PC-3 (cell line): Measurements from ENCODE around the gene GPC3. TPM values are rescaled to one million over a fixed set of nuclear protein-coding genes. Genes with fewer than 3 reads are reported as not detected.

ENCODE experiments used
- ATAC-seq: fragments of 200-7000 bp; cut with Tn5 transposase; 2 replicates; pipeline ENCODE4 v1.9.1; 2020; ENCODE audit warnings: mild to moderate bottlenecking, moderate library complexity
- BruUV-seq: library from RNA; stranded (reverse); fragments of 400-500 nt; replicated peaks from 2 replicates; lab custom pipeline; 2021; lab: Mats Ljungman, UMichigan
- CTCF ChIA-PET: fragments of 300-600 bp; sonication (Branson Sonifier 250); formaldehyde crosslinking; loops from one replicate; lab custom pipeline; 2022; ENCODE audit warnings: antibody characterized with exemption; lab: Charles Lee
- POLR2A ChIA-PET: fragments of 300-600 bp; sonication (Branson Sonifier 250); formaldehyde crosslinking; loops from one replicate; lab custom pipeline; 2022; ENCODE audit warnings: antibody characterized with exemption; ENCODE audit not compliant: unreplicated experiment; lab: Charles Lee
- DNase-seq: peaks from one replicate; pipeline ENCODE4 v3.0.0-alpha.2; 2015
- H2AFZ ChIP-seq: fragments of 300-600 bp; sonication (generic); 2 replicates; pipeline ENCODE4 v1.6.0; 2016; ENCODE audit warnings: antibody characterized with exemption, low read length
- H3F3A ChIP-seq: fragments of 300-600 bp; sonication (generic); one replicate; pipeline ENCODE4 v1.6.0; 2017; ENCODE audit warnings: antibody characterized with exemption, low read length, control low read depth, mild to moderate bottlenecking; ENCODE audit not compliant: unreplicated experiment
- H3K27ac ChIP-seq: fragments of 300-600 bp; sonication (generic); 2 replicates; pipeline ENCODE4 v1.5.1; 2016; ENCODE audit warnings: mild to moderate bottlenecking, low read length
- H3K27me3 ChIP-seq: fragments of 300-600 bp; sonication (generic); 2 replicates; pipeline ENCODE4 v1.6.1; 2016; ENCODE audit warnings: low read length, mixed read lengths
- H3K36me3 ChIP-seq: fragments of 300-600 bp; sonication (generic); 2 replicates; pipeline ENCODE4 v1.6.1; 2016; ENCODE audit warnings: low read depth, mixed run types, low read length, mixed read lengths
- H3K4me1 ChIP-seq: fragments of 300-600 bp; sonication (generic); 2 replicates; pipeline ENCODE4 v1.5.1; 2016; ENCODE audit warnings: low read length; ENCODE audit not compliant: insufficient read depth
- H3K4me2 ChIP-seq: fragments of 300-600 bp; sonication (generic); 2 replicates; pipeline ENCODE4 v1.6.0; 2016; ENCODE audit warnings: low read length
- H3K4me3 ChIP-seq: fragments of 300-600 bp; sonication (generic); 2 replicates; pipeline ENCODE4 v1.5.1; 2016; ENCODE audit warnings: mild to moderate bottlenecking, low read length, mixed read lengths
- H3K79me2 ChIP-seq: fragments of 300-600 bp; sonication (generic); 2 replicates; pipeline ENCODE4 v1.6.1; 2017; ENCODE audit warnings: low read length, mixed read lengths
- H3K9ac ChIP-seq: fragments of 300-600 bp; sonication (generic); 2 replicates; pipeline ENCODE4 v1.6.0; 2016; ENCODE audit warnings: mild to moderate bottlenecking, low read length
- H3K9me2 ChIP-seq: fragments of 300-600 bp; sonication (generic); replicated peaks from 2 replicates; pipeline ENCODE4 v1.6.1; 2016; ENCODE audit warnings: mixed run types, low read length, mixed read lengths
- H3K9me3 ChIP-seq: fragments of 300-600 bp; sonication (generic); 2 replicates; pipeline ENCODE4 v1.6.1; 2016; ENCODE audit warnings: low read length, mixed read lengths
- H4K20me1 ChIP-seq: fragments of 300-600 bp; sonication (generic); 2 replicates; pipeline ENCODE4 v1.6.1; 2016; ENCODE audit warnings: low read length, mixed read lengths
- EZH2 ChIP-seq: fragments of 300-600 bp; sonication (generic); IDR thresholded peaks from one replicate; pipeline ENCODE4 v1.6.1; 2017; ENCODE audit warnings: antibody characterized with exemption, mild to moderate bottlenecking, low read length; ENCODE audit not compliant: unreplicated experiment
- EZH2phosphoT487 ChIP-seq: fragments of 300-600 bp; sonication (generic); IDR thresholded peaks from 2 replicates; pipeline ENCODE4 v1.6.1; 2018; ENCODE audit warnings: mild to moderate bottlenecking, antibody characterized with exemption, low read length, borderline replicate concordance
- intact Hi-C: fragments of 100-400 bp; cut with micrococcal nuclease; formaldehyde crosslinking; loops from 2 replicates; pipeline ENCODE4 v1.9.0; 2023
- total RNA-seq: library from RNA; depleted of rRNA; stranded (reverse); fragments of >200 nt; gene quantifications from 2 replicates; pipeline ENCODE4 v1.2.3, GENCODE V29; 2014
- TF ChIP-seq, protein P1 (sequence below): fragments of 300-600 bp; sonication (generic); conservative IDR thresholded peaks from 2 replicates; pipeline ENCODE4 v1.5.1; 2017; ENCODE audit warnings: antibody characterized with exemption, low read depth, mild to moderate bottlenecking, low read length

GPC3 gene
- total RNA-seq, 1 experiment from 2014 or later: not detected

DNA sequence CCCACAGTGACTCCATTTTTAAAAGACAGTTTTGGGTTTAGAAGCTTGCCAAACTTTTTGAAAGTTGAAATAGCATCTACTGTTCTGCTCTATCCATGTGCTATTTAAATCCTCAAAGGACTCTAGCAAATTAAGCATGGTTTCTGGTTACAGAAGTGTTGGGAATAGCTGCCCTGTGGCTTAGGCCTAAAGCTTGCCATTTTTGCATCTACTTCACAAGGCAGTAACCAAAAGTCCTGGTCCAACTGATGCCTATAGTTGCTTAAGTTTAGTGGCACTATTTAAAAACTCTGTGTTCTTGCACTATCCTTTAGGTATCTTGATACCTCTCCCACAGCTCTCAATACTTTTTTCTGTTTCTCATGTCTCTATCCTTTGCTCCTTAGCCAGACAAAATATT is 319.1 kb downstream of the GPC3 start:
- no peaks in the 10 kb centered on the region for H3K9me2 ChIP-seq
- no peak for DNase-seq
- H3K4me1 ChIP-seq: peaks cover 9% of the 10 kb centered on the region
- TF ChIP-seq EZH2: no peak
- TF ChIP-seq EZH2phosphoT487: no peak
- TF ChIP-seq, protein P1, sequence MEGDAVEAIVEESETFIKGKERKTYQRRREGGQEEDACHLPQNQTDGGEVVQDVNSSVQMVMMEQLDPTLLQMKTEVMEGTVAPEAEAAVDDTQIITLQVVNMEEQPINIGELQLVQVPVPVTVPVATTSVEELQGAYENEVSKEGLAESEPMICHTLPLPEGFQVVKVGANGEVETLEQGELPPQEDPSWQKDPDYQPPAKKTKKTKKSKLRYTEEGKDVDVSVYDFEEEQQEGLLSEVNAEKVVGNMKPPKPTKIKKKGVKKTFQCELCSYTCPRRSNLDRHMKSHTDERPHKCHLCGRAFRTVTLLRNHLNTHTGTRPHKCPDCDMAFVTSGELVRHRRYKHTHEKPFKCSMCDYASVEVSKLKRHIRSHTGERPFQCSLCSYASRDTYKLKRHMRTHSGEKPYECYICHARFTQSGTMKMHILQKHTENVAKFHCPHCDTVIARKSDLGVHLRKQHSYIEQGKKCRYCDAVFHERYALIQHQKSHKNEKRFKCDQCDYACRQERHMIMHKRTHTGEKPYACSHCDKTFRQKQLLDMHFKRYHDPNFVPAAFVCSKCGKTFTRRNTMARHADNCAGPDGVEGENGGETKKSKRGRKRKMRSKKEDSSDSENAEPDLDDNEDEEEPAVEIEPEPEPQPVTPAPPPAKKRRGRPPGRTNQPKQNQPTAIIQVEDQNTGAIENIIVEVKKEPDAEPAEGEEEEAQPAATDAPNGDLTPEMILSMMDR: no peak
- H3K9me3 ChIP-seq: no peaks in the 10 kb centered on the region
- H3K4me2 ChIP-seq: no peak overlapping the region
- CTCF ChIA-PET: no interaction called here
- H3K36me3 ChIP-seq: no peaks in the 10 kb centered on the region
- H4K20me1 ChIP-seq: no peaks in the 10 kb centered on the region
- BruUV-seq: no TSS peak
- no peak overlapping the region for H2AFZ ChIP-seq
- H3F3A ChIP-seq: no peaks in the 10 kb centered on the region
- no peak overlapping the region for H3K27ac ChIP-seq
- POLR2A ChIA-PET: no interaction called here
- no peak for ATAC-seq
- H3K4me3 ChIP-seq: no peak overlapping the region
- no peaks in the 10 kb centered on the region for H3K79me2 ChIP-seq
- intact Hi-C loops: loop anchor here (10.0 kb wide), 2 partner anchors 221 to 411 kb away; no protein-coding TSS in a partner anchor
- no peak overlapping the region for H3K9ac ChIP-seq
- no peaks in the 10 kb centered on the region for H3K27me3 ChIP-seq

DNA sequence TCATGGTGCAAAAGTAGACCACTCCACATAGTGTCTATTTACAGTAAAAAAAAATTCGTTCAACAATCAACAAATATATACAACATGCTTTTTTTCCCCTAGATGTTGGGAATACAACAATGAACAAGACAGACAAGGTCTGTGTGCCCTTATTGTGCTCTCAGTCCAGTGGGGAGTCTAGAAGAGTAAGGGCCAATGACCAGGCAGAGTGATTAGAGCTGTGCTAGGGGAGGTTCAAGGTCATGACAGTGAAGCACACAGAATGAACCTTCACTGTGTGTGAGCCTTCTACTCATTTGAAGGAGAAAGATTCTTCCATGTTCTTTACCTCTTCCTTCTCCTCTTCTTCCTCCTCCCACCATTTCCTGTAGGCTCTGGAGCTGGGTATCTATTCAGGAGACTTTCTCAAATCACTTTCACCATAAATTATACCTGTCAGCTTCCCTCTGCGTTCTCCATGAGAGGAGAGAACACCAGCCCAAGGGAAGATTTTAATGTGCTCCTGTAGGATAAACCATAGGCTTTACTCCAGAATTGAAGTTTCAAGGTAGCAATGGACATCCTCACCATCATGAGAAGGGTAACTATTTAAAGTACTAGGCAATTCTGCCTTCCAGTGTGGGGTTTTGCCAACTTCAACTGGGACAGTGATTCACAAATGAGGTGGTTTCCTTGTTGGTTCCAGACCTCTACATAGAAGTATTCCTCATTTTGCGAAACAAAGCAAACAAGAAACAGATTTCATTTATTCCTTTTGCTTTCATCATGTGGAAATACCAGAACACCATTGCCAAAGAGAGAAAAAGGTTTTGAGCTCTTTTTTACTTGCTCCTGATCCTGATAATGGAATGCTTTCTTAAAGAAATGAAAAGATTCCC is 323.2 kb downstream of the GPC3 start:
- no peak overlapping the region for H2AFZ ChIP-seq
- H4K20me1 ChIP-seq: no peaks in the 10 kb centered on the region
- H3K4me1 ChIP-seq: peaks cover 22% of the 10 kb centered on the region
- H3K27me3 ChIP-seq: no peaks in the 10 kb centered on the region
- H3K36me3 ChIP-seq: no peaks in the 10 kb centered on the region
- no peak overlapping the region for H3K4me2 ChIP-seq
- intact Hi-C loops: loop anchor here (2.0 to 10.0 kb wide), 4 partner anchors 63 to 407 kb away; partner anchors contain the start of gene GPC4
- no peak overlapping the region for H3K4me3 ChIP-seq
- no peak overlapping the region for H3K27ac ChIP-seq
- H3K9me2 ChIP-seq: no peaks in the 10 kb centered on the region
- CTCF ChIA-PET: no interaction called here
- H3K9ac ChIP-seq: no peak overlapping the region
- no peaks in the 10 kb centered on the region for H3K79me2 ChIP-seq
- no peak for DNase-seq
- H3K9me3 ChIP-seq: no peaks in the 10 kb centered on the region
- TF ChIP-seq, protein P1: no peak
- TF ChIP-seq EZH2phosphoT487 (no peak), EZH2 (no peak)
- ATAC-seq: no peak
- H3F3A ChIP-seq: no peaks in the 10 kb centered on the region
- POLR2A ChIA-PET: no interaction called here
- no TSS peak for BruUV-seq

DNA sequence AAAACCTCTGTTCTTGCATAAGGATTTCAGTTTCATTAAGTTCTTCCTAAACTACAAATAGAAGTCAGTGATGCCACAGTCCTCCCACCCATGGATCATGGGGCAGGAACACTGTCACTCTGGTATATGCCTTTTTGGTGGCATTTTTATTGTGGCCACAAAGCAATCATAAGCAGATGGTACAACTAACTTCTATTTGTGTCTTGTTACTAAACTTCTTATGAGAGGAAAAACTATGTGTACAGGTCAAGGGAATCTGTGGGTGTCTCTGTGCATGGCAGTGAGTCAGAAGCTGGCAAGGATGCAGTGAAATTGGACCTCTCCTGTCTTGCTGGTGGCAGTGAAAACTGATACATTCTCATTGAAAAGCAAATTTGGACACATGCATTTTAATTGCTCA is 325.1 kb downstream of the GPC3 start:
- Histone ChIP-seq H3K79me2 (no peaks in the 10 kb centered on the region), H3K4me3 (no peak overlapping the region), H3F3A (no peaks in the 10 kb centered on the region), H4K20me1 (no peaks in the 10 kb centered on the region), H3K27ac (peak overlapping the region; percentile 67), H3K4me1 (peaks cover 22% of the 10 kb centered on the region), H3K4me2 (peak overlapping the region; percentile 23), H3K27me3 (no peaks in the 10 kb centered on the region), H3K9ac (no peak overlapping the region), H3K36me3 (no peaks in the 10 kb centered on the region), H3K9me2 (no peaks in the 10 kb centered on the region), H2AFZ (no peak overlapping the region), H3K9me3 (no peaks in the 10 kb centered on the region)
- peak; percentile 97 for ATAC-seq
- intact Hi-C loops: loop anchor here (1.0 to 10.0 kb wide), 5 partner anchors 61 to 405 kb away; partner anchors contain the start of gene GPC4
- TF ChIP-seq EZH2phosphoT487 (no peak), EZH2 (no peak)
- TF ChIP-seq, protein P1: no peak
- ChIA-PET POLR2A (no interaction called here), CTCF (no interaction called here)
- DNase-seq: peak; percentile 87
- BruUV-seq: no TSS peak
